Measurements from ENCODE around the gene BCOR.

- no peak for TF ChIP-seq CTCF (IDR thresholded peaks at IDR 0.05; ENCODE audit: borderline replicate concordance, extremely low read depth, low read length, poor library complexity, severe bottlenecking)
- no peak for TF ChIP-seq EZH2 (IDR thresholded peaks at IDR 0.05; ENCODE audit: borderline replicate concordance, low read depth, low read length, severe bottlenecking)
These were observed 44.7 kb upstream of the BCOR start for GRCh38 chrX:40142417-40142816.

All from DND-41 (cell line).